ENCODE measurements around the gene FKBP14. TPM values are rescaled to one million over a fixed set of nuclear protein-coding genes. Genes with fewer than 3 reads are reported as not detected.

FKBP14 gene
- total RNA-seq, 2 experiments from 2014 or later = 4.3 to 5.2 TPM

DNA sequence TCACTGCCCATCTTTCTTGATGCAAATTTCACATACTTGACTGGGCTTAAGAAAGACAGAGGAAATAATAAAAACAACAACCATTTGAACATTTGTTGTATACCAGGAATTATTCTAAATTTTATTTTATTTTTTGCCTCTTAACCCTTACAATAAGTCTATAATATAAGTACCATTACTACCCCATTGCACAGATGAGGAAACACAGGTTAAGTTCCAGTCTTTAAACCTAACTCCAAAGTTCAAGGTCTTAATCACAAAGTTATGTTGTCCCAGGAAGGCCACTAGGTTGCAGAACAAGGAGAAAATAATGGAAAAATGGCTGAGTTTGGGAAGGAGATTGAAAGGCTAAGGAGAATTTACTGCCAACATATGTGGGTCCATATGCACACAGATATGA lies 3.5 kb downstream of the FKBP14 start:
- POLR2A ChIA-PET = interaction anchor here (0.7 kb wide), 1 partner anchor 1909 kb away, joined by 4 read pairs; no protein-coding TSS in a partner anchor
- no peak for DNase-seq

DNA sequence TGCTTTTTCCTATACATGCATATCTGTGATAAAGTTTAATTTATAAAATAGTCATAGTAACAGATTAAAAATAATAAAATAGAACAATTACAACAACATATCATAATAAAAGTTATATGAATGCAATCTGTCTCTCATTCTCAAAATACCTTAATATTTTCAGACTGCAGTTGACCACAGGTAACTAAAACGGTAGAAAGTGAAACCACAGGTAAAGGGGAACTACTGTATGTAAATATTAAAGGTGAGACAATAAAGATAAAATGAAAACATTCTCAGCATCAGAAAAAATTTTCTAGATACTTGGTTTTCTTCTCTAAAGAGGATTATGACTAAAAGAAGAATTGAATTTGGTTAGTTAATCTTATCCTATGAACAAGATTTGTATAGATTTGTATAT lies 6.0 kb downstream of the FKBP14 start:
- peaks cover 10% of the 10 kb centered on the region for H3K36me3 Mint-ChIP-seq (ENCODE audit: low read depth)
- H3K27me3 ChIP-seq (ENCODE audit: control insufficient read depth in 1 of 2, insufficient read depth in 2 of 2, low read length in 2 of 2) = no peaks in the 10 kb centered on the region
- H3K9me3 ChIP-seq (ENCODE audit: control insufficient read depth in 1 of 2, insufficient read depth in 1 of 2, low read length in 2 of 2) = no peaks in the 10 kb centered on the region
- no peaks in the 10 kb centered on the region for H3K27me3 Mint-ChIP-seq
- H3K27ac Mint-ChIP-seq = no peak overlapping the region
- DNase-seq (no peak), ATAC-seq (ENCODE audit: poor library complexity) (no peak)
- peaks cover 5% of the 10 kb centered on the region for H3K4me1 ChIP-seq (ENCODE audit: insufficient read depth, low read length)
- peaks cover 24% of the 10 kb centered on the region for H3K4me1 Mint-ChIP-seq (ENCODE audit: low read depth)
- peaks cover 2% of the 10 kb centered on the region for H3K36me3 ChIP-seq (ENCODE audit: insufficient read depth, low read length)
- TF ChIP-seq, protein P1, sequence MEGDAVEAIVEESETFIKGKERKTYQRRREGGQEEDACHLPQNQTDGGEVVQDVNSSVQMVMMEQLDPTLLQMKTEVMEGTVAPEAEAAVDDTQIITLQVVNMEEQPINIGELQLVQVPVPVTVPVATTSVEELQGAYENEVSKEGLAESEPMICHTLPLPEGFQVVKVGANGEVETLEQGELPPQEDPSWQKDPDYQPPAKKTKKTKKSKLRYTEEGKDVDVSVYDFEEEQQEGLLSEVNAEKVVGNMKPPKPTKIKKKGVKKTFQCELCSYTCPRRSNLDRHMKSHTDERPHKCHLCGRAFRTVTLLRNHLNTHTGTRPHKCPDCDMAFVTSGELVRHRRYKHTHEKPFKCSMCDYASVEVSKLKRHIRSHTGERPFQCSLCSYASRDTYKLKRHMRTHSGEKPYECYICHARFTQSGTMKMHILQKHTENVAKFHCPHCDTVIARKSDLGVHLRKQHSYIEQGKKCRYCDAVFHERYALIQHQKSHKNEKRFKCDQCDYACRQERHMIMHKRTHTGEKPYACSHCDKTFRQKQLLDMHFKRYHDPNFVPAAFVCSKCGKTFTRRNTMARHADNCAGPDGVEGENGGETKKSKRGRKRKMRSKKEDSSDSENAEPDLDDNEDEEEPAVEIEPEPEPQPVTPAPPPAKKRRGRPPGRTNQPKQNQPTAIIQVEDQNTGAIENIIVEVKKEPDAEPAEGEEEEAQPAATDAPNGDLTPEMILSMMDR (IDR thresholded peaks at IDR 0.05) = no peak
- POLR2A ChIA-PET = no interaction called here
- H3K4me3 Mint-ChIP-seq = no peak overlapping the region
- no peaks in the 10 kb centered on the region for H3K9me3 Mint-ChIP-seq
- no peak overlapping the region for H3K27ac ChIP-seq (ENCODE audit: low read depth in 1 of 2, low read length in 2 of 2)
- CTCF ChIA-PET = no interaction called here
- no peak overlapping the region for H3K4me3 ChIP-seq (ENCODE audit: low read length)
- intact Hi-C loops (cut with DNase I, micrococcal nuclease) = loop anchor here in 1 of 2 experiments (10.0 kb wide), 1 partner anchor 114 kb away; the partner anchor contains the start of gene MTURN

More for the DNA sequence above, 3.5 kb downstream of the FKBP14 start:
- Mint-ChIP-seq H3K4me3 (no peak overlapping the region), H3K36me3 (ENCODE audit: low read depth) (peaks cover 24% of the 10 kb centered on the region), H3K27ac (no peak overlapping the region), H3K4me1 (ENCODE audit: low read depth) (peaks cover 42% of the 10 kb centered on the region), H3K9me3 (no peaks in the 10 kb centered on the region), H3K27me3 (no peaks in the 10 kb centered on the region)
- CTCF ChIA-PET = no interaction called here
- intact Hi-C loops (cut with DNase I, micrococcal nuclease) = loop anchor here in 1 of 2 experiments (10.0 kb wide), 1 partner anchor 112 kb away; the partner anchor contains the start of gene MTURN
- Histone ChIP-seq H3K9me3 (ENCODE audit: control insufficient read depth in 1 of 2, insufficient read depth in 1 of 2, low read length in 2 of 2) (no peaks in the 10 kb centered on the region), H3K36me3 (ENCODE audit: insufficient read depth, low read length) (peaks cover 2% of the 10 kb centered on the region), H3K4me3 (ENCODE audit: low read length) (no peak overlapping the region), H3K4me1 (ENCODE audit: insufficient read depth, low read length) (peaks cover 5% of the 10 kb centered on the region), H3K27ac (ENCODE audit: low read depth in 1 of 2, low read length in 2 of 2) (no peak overlapping the region), H3K27me3 (ENCODE audit: control insufficient read depth in 1 of 2, insufficient read depth in 2 of 2, low read length in 2 of 2) (no peaks in the 10 kb centered on the region)
- no peak for ATAC-seq (ENCODE audit: poor library complexity)
- TF ChIP-seq, protein P1 (IDR thresholded peaks at IDR 0.05) = no peak

DNA sequence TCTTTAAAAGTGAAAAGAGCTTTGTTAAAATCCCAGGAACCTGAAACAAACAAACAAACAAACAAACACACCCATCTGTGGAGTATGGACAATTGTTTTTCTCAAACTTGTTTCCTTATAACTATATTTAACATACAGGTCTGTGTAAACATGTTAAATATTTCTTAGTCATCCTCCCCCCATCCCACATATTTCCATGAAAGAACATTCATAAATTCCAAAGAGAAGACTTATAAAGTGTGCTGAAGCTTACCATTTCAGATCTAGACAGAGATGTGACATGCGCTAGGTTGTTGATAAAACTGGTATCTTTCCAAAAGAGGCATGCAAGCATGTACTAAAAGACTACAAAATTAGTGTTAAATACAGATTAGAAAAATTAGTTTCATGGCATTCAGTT lies 6.5 kb downstream of the FKBP14 start:
- Histone ChIP-seq H3K4me3 (ENCODE audit: low read length) (no peak overlapping the region), H3K27me3 (ENCODE audit: control insufficient read depth in 1 of 2, insufficient read depth in 2 of 2, low read length in 2 of 2) (no peaks in the 10 kb centered on the region), H3K9me3 (ENCODE audit: control insufficient read depth in 1 of 2, insufficient read depth in 1 of 2, low read length in 2 of 2) (no peaks in the 10 kb centered on the region), H3K36me3 (ENCODE audit: insufficient read depth, low read length) (peaks cover 2% of the 10 kb centered on the region), H3K27ac (ENCODE audit: low read depth in 1 of 2, low read length in 2 of 2) (no peak overlapping the region), H3K4me1 (ENCODE audit: insufficient read depth, low read length) (peaks cover under 1% of the 10 kb centered on the region)
- Mint-ChIP-seq H3K4me1 (ENCODE audit: low read depth) (peaks cover 18% of the 10 kb centered on the region), H3K36me3 (ENCODE audit: low read depth) (peaks cover 10% of the 10 kb centered on the region), H3K27ac (no peak overlapping the region), H3K4me3 (no peak overlapping the region), H3K27me3 (no peaks in the 10 kb centered on the region), H3K9me3 (no peaks in the 10 kb centered on the region)
- POLR2A ChIA-PET = no interaction called here
- ATAC-seq (ENCODE audit: poor library complexity) = no peak
- CTCF ChIA-PET = interaction anchor here (0.6 kb wide), 1 partner anchor 326 kb away, joined by 5 read pairs; no protein-coding TSS in a partner anchor
- no peak for DNase-seq
- TF ChIP-seq, protein P1 (IDR thresholded peaks at IDR 0.05) = no peak
- intact Hi-C loops (cut with DNase I, micrococcal nuclease) = loop anchor here in 1 of 2 experiments (10.0 kb wide), 1 partner anchor 115 kb away; the partner anchor contains the start of gene MTURN

Measured in CD4-positive, alpha-beta T cell (primary cell).